MM.1S (cell line): Measurements from ENCODE around the gene MBOAT7.

Experiments used
- EZH2 ChIP-seq: fragments of 300-600 bp; sonication (generic); optimal IDR thresholded peaks from 2 replicates; pipeline ENCODE3; 2017; ENCODE audit warnings: low read depth, mild to moderate bottlenecking, antibody characterized with exemption, low read length, mixed read lengths
- EZH2phosphoT487 ChIP-seq: fragments of 300-600 bp; sonication (generic); IDR thresholded peaks from 2 replicates; pipeline ENCODE4 v1.6.1; 2018; ENCODE audit warnings: antibody characterized with exemption, low read length
- TF ChIP-seq, protein P1 (sequence below): fragments of 300-600 bp; sonication (generic); IDR thresholded peaks from 2 replicates; pipeline ENCODE4 v1.5.1; 2016; ENCODE audit warnings: antibody characterized with exemption, low read length, mixed read lengths

DNA sequence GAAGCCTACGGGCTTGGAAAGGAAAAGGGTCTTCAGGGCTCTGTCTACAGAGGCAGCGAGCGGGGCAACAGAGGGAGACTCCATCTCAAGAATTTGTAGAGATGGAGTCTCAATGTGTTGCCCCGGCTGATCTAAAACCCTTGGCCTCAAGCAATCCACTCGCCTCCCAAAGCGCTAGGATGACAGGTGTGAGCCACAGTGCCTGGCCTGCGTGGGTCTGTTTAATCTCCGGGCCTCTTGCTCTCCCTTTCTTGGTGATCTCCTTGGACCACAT is 19.3 kb upstream of the MBOAT7 start:
- TF ChIP-seq, protein P1, sequence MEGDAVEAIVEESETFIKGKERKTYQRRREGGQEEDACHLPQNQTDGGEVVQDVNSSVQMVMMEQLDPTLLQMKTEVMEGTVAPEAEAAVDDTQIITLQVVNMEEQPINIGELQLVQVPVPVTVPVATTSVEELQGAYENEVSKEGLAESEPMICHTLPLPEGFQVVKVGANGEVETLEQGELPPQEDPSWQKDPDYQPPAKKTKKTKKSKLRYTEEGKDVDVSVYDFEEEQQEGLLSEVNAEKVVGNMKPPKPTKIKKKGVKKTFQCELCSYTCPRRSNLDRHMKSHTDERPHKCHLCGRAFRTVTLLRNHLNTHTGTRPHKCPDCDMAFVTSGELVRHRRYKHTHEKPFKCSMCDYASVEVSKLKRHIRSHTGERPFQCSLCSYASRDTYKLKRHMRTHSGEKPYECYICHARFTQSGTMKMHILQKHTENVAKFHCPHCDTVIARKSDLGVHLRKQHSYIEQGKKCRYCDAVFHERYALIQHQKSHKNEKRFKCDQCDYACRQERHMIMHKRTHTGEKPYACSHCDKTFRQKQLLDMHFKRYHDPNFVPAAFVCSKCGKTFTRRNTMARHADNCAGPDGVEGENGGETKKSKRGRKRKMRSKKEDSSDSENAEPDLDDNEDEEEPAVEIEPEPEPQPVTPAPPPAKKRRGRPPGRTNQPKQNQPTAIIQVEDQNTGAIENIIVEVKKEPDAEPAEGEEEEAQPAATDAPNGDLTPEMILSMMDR, result no peak
- TF ChIP-seq EZH2 (no peak), EZH2phosphoT487 (no peak)
